Vagina (tissue), 2 donors: ENCODE results near the gene UBE2N. TPM values are rescaled to one million over a fixed set of nuclear protein-coding genes. Genes with fewer than 3 reads are reported as not detected.

Experiments
- DNase-seq, 2 donors: peaks; one replicate each; pipeline ENCODE4 v3.0.0-alpha.2; 2017; ENCODE audit errors: extremely low spot score in 2 of 2
- H3K27ac ChIP-seq: fragments of 200-600 bp; sonication (generic); one replicate; pipeline ENCODE4 v1.5.1; 2019
- H3K27me3 ChIP-seq: fragments of 200-600 bp; sonication (generic); one replicate; pipeline ENCODE4 v1.5.1; 2019
- H3K36me3 ChIP-seq, 2 donors: fragments of 200-600 bp; sonication (generic); one replicate each; pipeline ENCODE4 v1.5.1; 2017 to 2019
- H3K4me1 ChIP-seq: fragments of 200-600 bp; sonication (generic); one replicate; pipeline ENCODE4 v1.5.1; 2019
- H3K4me3 ChIP-seq, 2 donors: fragments of 200-600 bp; sonication (generic); 1 replicate in 1 of 2; 2 replicates in 1 of 2; pipeline ENCODE4 v1.5.1; 2016 to 2019
- H3K9me3 ChIP-seq: fragments of 200-600 bp; sonication (generic); one replicate; pipeline ENCODE4 v1.5.1; 2019
- CTCF ChIP-seq, 3 experiments: fragments of 450-650 bp in 2 of 3; fragments of 200-600 bp in 1 of 3; sonication (generic) in 1 of 3; IDR thresholded peaks; one replicate each; pipeline ENCODE4 v1.5.1; 2017 to 2019; ENCODE audit warnings: antibody characterized with exemption in 3 of 3, mild to moderate bottlenecking in 2 of 3, moderate library complexity in 2 of 3
- POLR2A ChIP-seq, 2 donors: fragments of 450-650 bp; IDR thresholded peaks; one replicate each; pipeline ENCODE4 v1.6.1; 2017; ENCODE audit warnings: antibody characterized with exemption in 2 of 2, mild to moderate bottlenecking in 2 of 2, moderate library complexity in 2 of 2
- POLR2AphosphoS5 ChIP-seq, 2 donors: sonication (generic); formaldehyde crosslinking; IDR thresholded peaks; one replicate each; pipeline ENCODE4 v1.9.0; 2017; ENCODE audit warnings: antibody characterized with exemption in 2 of 2, mild to moderate bottlenecking in 2 of 2, low read depth in 1 of 2; ENCODE audit not compliant: insufficient read depth in 1 of 2
- intact Hi-C: fragments of 100-400 bp; cut with DNase I; formaldehyde crosslinking; loops from one replicate; pipeline ENCODE4 v1.15.1; 2023
- small RNA-seq: library from RNA; depleted of rRNA; stranded (forward); fragments of <200 nt; gene quantifications from one replicate; pipeline ENCODE3, GENCODE V24; 2016
- total RNA-seq: library from RNA; depleted of rRNA; stranded (reverse); fragments of >200 nt; gene quantifications from one replicate; pipeline ENCODE4 v1.2.3, GENCODE V29; 2016

Gene UBE2N
- total RNA-seq, 1 donor from 2014 or later, result 52.5 TPM

- no peak for TF ChIP-seq CTCF (IDR thresholded peaks at IDR 0.05)
- no peak for TF ChIP-seq POLR2A (IDR thresholded peaks at IDR 0.05)
- TF ChIP-seq POLR2AphosphoS5 (IDR thresholded peaks at IDR 0.05; ENCODE audit: insufficient read depth in 1 of 2, low read depth in 1 of 2), result no peak
- no peaks in the 10 kb centered on the region for H3K36me3 ChIP-seq
- DNase-seq, result no peak
- H3K4me1 ChIP-seq, result no peaks in the 10 kb centered on the region
- no peak overlapping the region for H3K27ac ChIP-seq
- no peak overlapping the region for H3K4me3 ChIP-seq
- H3K27me3 ChIP-seq, result no peaks in the 10 kb centered on the region
- intact Hi-C loops, result no loop called here
- no peaks in the 10 kb centered on the region for H3K9me3 ChIP-seq
These were observed 85.5 kb downstream of the UBE2N start for GRCh38 chr12:93356214-93356613.

Small RNA genes lying within 50 kb of the gene (small RNA-seq; reads per million reads assigned to genes)
- not detected for gene RF00019

Other genes starting within 250 kb of the UBE2N start
- gene NUDT4, start 64.0 kb downstream of the UBE2N start, total RNA-seq, result 37.1 TPM
- gene MRPL42, start 25.6 kb upstream of the UBE2N start, total RNA-seq, result 21.4 TPM
- 79.3 TPM for gene SOCS2, start 130.7 kb upstream of the UBE2N start, total RNA-seq
- gene CRADD, start 235.4 kb upstream of the UBE2N start, total RNA-seq, result 40.8 TPM